IMR-90 (cell line): ENCODE results near the gene SGMS1. TPM values are rescaled to one million over a fixed set of nuclear protein-coding genes. Genes with fewer than 3 reads are reported as not detected.

Experiments
- ATAC-seq: fragments of 200-7000 bp; cut with Tn5 transposase; 2 replicates; pipeline ENCODE4 v1.9.1; 2020; ENCODE audit warnings: low read depth, mild to moderate bottlenecking, moderate library complexity
- BruUV-seq: library from RNA; stranded (reverse); fragments of 400-500 nt; replicated peaks from 2 replicates; lab custom pipeline; 2021; lab: Mats Ljungman, UMichigan
- CTCF ChIA-PET: fragments of 300-600 bp; formaldehyde crosslinking; extraction: SDS; loops from one replicate; lab custom pipeline; 2021; ENCODE audit warnings: antibody characterized with exemption; lab: Yijun Ruan, JAX
- POLR2A ChIA-PET: fragments of 300-600 bp; sonication (Branson Sonifier 250); formaldehyde crosslinking; loops from one replicate; lab custom pipeline; 2022; ENCODE audit warnings: antibody characterized with exemption; ENCODE audit not compliant: unreplicated experiment; lab: Charles Lee
- DNase-seq: peaks from one replicate; pipeline ENCODE4 v3.0.0; 2013
- H2AFZ ChIP-seq: replicated peaks from 2 replicates; pipeline ENCODE3; 2013; ENCODE audit warnings: low read length, mild to moderate bottlenecking; ENCODE audit not compliant: poor library complexity
- H2AK5ac ChIP-seq: 2 replicates; pipeline ENCODE4 v1.6.1; 2013; ENCODE audit warnings: low read depth, low read length, inconsistent platforms
- H2AK9ac ChIP-seq: replicated peaks from 2 replicates; pipeline ENCODE3; 2013; ENCODE audit warnings: mild to moderate bottlenecking, low read depth, low read length, moderate library complexity; ENCODE audit not compliant: poor library complexity
- H2BK120ac ChIP-seq: 2 replicates; pipeline ENCODE4 v1.6.1; 2013; ENCODE audit warnings: low read depth, low read length, inconsistent platforms
- H2BK15ac ChIP-seq: 3 replicates; pipeline ENCODE4 v1.6.1; 2013; ENCODE audit warnings: low read depth, low read length, inconsistent platforms
- H2BK20ac ChIP-seq: 2 replicates; pipeline ENCODE4 v1.6.1; 2013; ENCODE audit warnings: low read depth, mild to moderate bottlenecking, inconsistent platforms, low read length, moderate library complexity
- H2BK5ac ChIP-seq: 2 replicates; pipeline ENCODE4 v1.6.1; 2013; ENCODE audit warnings: mild to moderate bottlenecking, low read depth, low read length, inconsistent platforms; ENCODE audit not compliant: poor library complexity, severe bottlenecking
- H3K14ac ChIP-seq: replicated peaks from 2 replicates; pipeline ENCODE4 v1.6.1; 2013; ENCODE audit warnings: low read depth, low read length, inconsistent platforms
- H3K18ac ChIP-seq: 2 replicates; pipeline ENCODE4 v1.6.1; 2013; ENCODE audit warnings: low read depth, low read length, control low read depth
- H3K23ac ChIP-seq: 2 replicates; pipeline ENCODE4 v1.6.1; 2013; ENCODE audit warnings: low read depth, low read length, inconsistent platforms
- H3K27ac ChIP-seq: 2 replicates; pipeline ENCODE4 v1.5.1; 2013; ENCODE audit warnings: mild to moderate bottlenecking, control low read depth, low read length; ENCODE audit not compliant: insufficient read depth
- H3K27me3 ChIP-seq: 2 replicates; pipeline ENCODE4 v1.6.1; 2013; ENCODE audit warnings: low read length; ENCODE audit not compliant: control insufficient read depth, insufficient read depth
- H3K36me3 ChIP-seq: 2 replicates; pipeline ENCODE4 v1.6.1; 2013; ENCODE audit warnings: low read length, mixed read lengths; ENCODE audit not compliant: control insufficient read depth, insufficient read depth
- H3K4ac ChIP-seq: 2 replicates; pipeline ENCODE4 v1.6.1; 2013; ENCODE audit warnings: low read depth, low read length, inconsistent platforms
- H3K4me1 ChIP-seq: 2 replicates; pipeline ENCODE4 v1.6.1; 2013; ENCODE audit warnings: low read length, mixed read lengths; ENCODE audit not compliant: control insufficient read depth, insufficient read depth
- H3K4me2 ChIP-seq: 2 replicates; pipeline ENCODE4 v1.6.1; 2013; ENCODE audit warnings: low read depth, mild to moderate bottlenecking, control low read depth, low read length, moderate library complexity
- H3K4me3 ChIP-seq: 2 replicates; pipeline ENCODE4 v1.5.1; 2013; ENCODE audit warnings: low read depth, mild to moderate bottlenecking, control low read depth, low read length, moderate library complexity; ENCODE audit not compliant: insufficient read depth
- H3K56ac ChIP-seq: 2 replicates; pipeline ENCODE4 v1.6.1; 2013; ENCODE audit warnings: low read length, inconsistent platforms; ENCODE audit not compliant: insufficient read depth; ENCODE audit errors: extremely low read depth
- H3K79me1 ChIP-seq, 2 experiments: 2 replicates each; pipeline ENCODE4 v1.6.1; 2013; ENCODE audit warnings: low read length in 2 of 2, inconsistent platforms in 1 of 2, low read depth in 1 of 2
- H3K9ac ChIP-seq: 2 replicates; pipeline ENCODE4 v1.6.1; 2013; ENCODE audit warnings: low read depth, low read length, control low read depth
- H3K9me1 ChIP-seq: 2 replicates; pipeline ENCODE4 v1.6.1; 2013; ENCODE audit warnings: low read length, inconsistent platforms; ENCODE audit not compliant: insufficient read depth
- H3K9me3 ChIP-seq: 2 replicates; pipeline ENCODE4 v1.6.1; 2013; ENCODE audit warnings: low read length; ENCODE audit not compliant: control insufficient read depth, insufficient read depth
- H4K20me1 ChIP-seq: 2 replicates; pipeline ENCODE4 v1.6.1; 2013; ENCODE audit warnings: low read length, inconsistent platforms; ENCODE audit not compliant: insufficient read depth
- H4K5ac ChIP-seq: 2 replicates; pipeline ENCODE4 v1.6.1; 2013; ENCODE audit warnings: mild to moderate bottlenecking, low read depth, low read length, control low read depth
- H4K8ac ChIP-seq, 2 experiments: 2 replicates each; pipeline ENCODE4 v1.6.1; 2013; ENCODE audit warnings: low read depth in 2 of 2, low read length in 2 of 2, control low read depth in 1 of 2, inconsistent platforms in 1 of 2
- H4K91ac ChIP-seq: 2 replicates; pipeline ENCODE4 v1.6.1; 2013; ENCODE audit warnings: low read depth, low read length, inconsistent platforms; ENCODE audit not compliant: insufficient read depth
- CHD1 ChIP-seq: IDR thresholded peaks from 2 replicates; pipeline ENCODE4 v1.6.1; 2012; ENCODE audit warnings: low read depth, low read length, improper control_type of control experiment
- WGBS, 2 experiments: methylation state at CpG; one replicate each; pipeline versions ENCODE4 v1.1.5 to v1.1.7; 2013; ENCODE audit warnings: missing lambda C conversion rate in 2 of 2; ENCODE audit not compliant: insufficient read length in 1 of 2; ENCODE audit errors: extremely low coverage in 2 of 2; 5-methylcytosine and 5-hydroxymethylcytosine counted together
- dilution Hi-C: fragments of 300-500 bp; cut with HindIII; formaldehyde crosslinking; loops from one replicate; pipeline ENCODE4 v1.14.3; 2018; ENCODE audit warnings: low sequenced_read_pairs; ENCODE audit not compliant: unreplicated experiment
- in situ Hi-C: fragments of 300-500 bp; cut with MboI; formaldehyde crosslinking; loops from 3 replicates; pipeline ENCODE4 v1.14.3; 2019; ENCODE audit warnings: low sequenced_read_pairs, inconsistent platforms, mixed read lengths
- intact Hi-C: fragments of 100-400 bp; cut with micrococcal nuclease; formaldehyde crosslinking; loops from 2 replicates; pipeline ENCODE4 v1.10.0; 2022
- polyA plus RNA-seq, 3 experiments: library from polyadenylated mRNA; depleted of rRNA; stranded (reverse); fragments of >200 nt; gene quantifications; 2 replicates each; pipeline ENCODE4 v1.2.3, GENCODE V29; 2012; ENCODE audit warnings: low replicate concordance in 1 of 3
- total RNA-seq: library from RNA; depleted of rRNA; stranded (reverse); fragments of >200 nt; gene quantifications from 2 replicates; pipeline ENCODE4 v1.2.3, GENCODE V29; 2012

Gene SGMS1
- total and polyA plus RNA-seq, 2 of the 4 experiments (the other 2 are of a cell fraction) = 9.8 to 30.8 TPM

DNA sequence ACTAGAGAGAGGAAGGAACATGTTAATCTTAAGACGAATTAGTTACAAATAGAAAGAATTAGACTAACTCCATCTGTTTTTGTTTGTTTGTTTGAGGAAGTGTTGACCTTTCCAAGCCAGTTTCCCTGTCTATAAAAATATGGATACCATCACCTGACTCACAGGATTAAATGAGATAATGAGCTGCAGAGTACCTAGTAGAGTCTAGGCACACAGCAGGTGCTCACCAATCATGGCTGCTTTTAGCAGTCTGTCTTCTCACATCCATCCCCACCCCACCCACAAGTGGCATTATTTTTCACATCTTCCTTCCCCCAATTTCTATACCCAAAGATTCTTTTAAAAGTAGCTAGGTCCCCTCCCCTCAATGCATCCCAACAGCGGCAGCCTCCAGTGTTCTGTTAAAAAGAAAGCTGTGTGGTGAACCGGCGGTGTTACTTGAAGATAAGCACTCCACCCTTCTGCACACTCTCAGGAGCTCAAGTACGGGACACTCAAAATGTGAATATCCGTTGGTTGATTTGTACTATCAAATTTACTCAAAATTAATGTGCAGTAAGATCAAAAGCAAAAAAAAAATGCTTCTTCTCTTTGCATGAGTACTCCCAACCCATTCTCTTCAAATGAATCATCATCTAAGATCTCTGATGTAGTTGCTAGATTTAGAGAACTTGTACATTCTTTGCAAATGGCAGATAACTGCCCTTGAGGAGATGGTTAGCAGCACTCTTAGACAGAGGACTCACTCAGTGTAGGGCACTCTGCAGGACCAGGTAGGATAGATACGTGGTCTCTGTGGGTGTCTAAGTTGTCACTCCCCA, 227.1 kb downstream of the SGMS1 start:
- Histone ChIP-seq H2BK20ac (no peak overlapping the region), H3K27ac (no peak overlapping the region), H3K9ac (no peak overlapping the region), H4K8ac (no peak overlapping the region), H3K4me2 (peak overlapping the region; percentile 2; the same call in 1 of the 2 replicates), H2AK5ac (peak overlapping the region; percentile 77; the same call in 1 of the 2 replicates), H3K79me1 (peaks cover 44 to 63% of the 10 kb centered on the region in 2 experiments), H3K36me3 (no peaks in the 10 kb centered on the region), H2AFZ (no peak overlapping the region), H3K9me3 (no peaks in the 10 kb centered on the region), H4K5ac (no peak overlapping the region), H2BK5ac (no peak overlapping the region), H3K27me3 (no peaks in the 10 kb centered on the region), H3K4me1 (peaks cover 6% of the 10 kb centered on the region), H3K9me1 (peaks cover 8% of the 10 kb centered on the region; the same call in 1 of the 2 replicates), H4K20me1 (peaks cover 5% of the 10 kb centered on the region; the same call in 1 of the 2 replicates), H3K4ac (peak overlapping the region; percentile 10; the same call in 1 of the 2 replicates), H4K91ac (peak overlapping the region; percentile 34; the same call in 1 of the 2 replicates), H3K4me3 (no peak overlapping the region), H2BK120ac (peak overlapping the region; percentile 19; the same call in 1 of the 2 replicates), H3K18ac (no peak overlapping the region), H3K14ac (peak overlapping the region; percentile 46), H2AK9ac (peak overlapping the region; percentile 57), H3K23ac (peak overlapping the region; percentile 4; the same call in 1 of the 2 replicates), H2BK15ac (no peak overlapping the region), H3K56ac (peak overlapping the region; percentile 35; the same call in 1 of the 2 replicates)
- CTCF ChIA-PET = no interaction called here
- in situ Hi-C loops (no loop called here), intact Hi-C loops (no loop called here), dilution Hi-C loops (no loop called here)
- BruUV-seq = no TSS peak
- POLR2A ChIA-PET = no interaction called here
- no CpG with 5 or more reads among the region's 7 CpGs for WGBS, 2 experiments
- ATAC-seq (peak; percentile 88), DNase-seq (peak; percentile 74)
- no peak for TF ChIP-seq CHD1
